Mesenchymal stem cell (in vitro differentiated cells and primary cell): ENCODE results near the gene NME7.

Experiments used
- DNase-seq: peaks from one replicate; pipeline ENCODE4 v3.0.0-alpha.2; 2013
- H2AFZ ChIP-seq: one replicate; pipeline ENCODE4 v1.6.1; 2013; ENCODE audit warnings: low read depth, mild to moderate bottlenecking, control low read depth, inconsistent platforms, low read length, moderate library complexity
- H2AK5ac ChIP-seq: 2 replicates; pipeline ENCODE4 v1.6.1; 2013; ENCODE audit warnings: low read length, moderate library complexity, mild to moderate bottlenecking, inconsistent platforms; ENCODE audit not compliant: severe bottlenecking
- H2BK120ac ChIP-seq: one replicate; pipeline ENCODE4 v1.6.1; 2013; ENCODE audit warnings: low read depth, mild to moderate bottlenecking, inconsistent platforms, low read length, moderate library complexity
- H2BK12ac ChIP-seq, 2 experiments: one replicate each; pipeline ENCODE4 v1.6.1; 2013; ENCODE audit warnings: inconsistent platforms in 2 of 2, low read length in 2 of 2, mild to moderate bottlenecking in 2 of 2, moderate library complexity in 2 of 2, control low read depth in 1 of 2
- H2BK15ac ChIP-seq: one replicate; pipeline ENCODE4 v1.6.1; 2013; ENCODE audit warnings: mild to moderate bottlenecking, low read depth, inconsistent platforms; ENCODE audit not compliant: poor library complexity, severe bottlenecking
- H2BK5ac ChIP-seq: 2 replicates; pipeline ENCODE4 v1.6.1; 2013; ENCODE audit warnings: low read depth, mild to moderate bottlenecking, low read length, control low read depth, inconsistent platforms; ENCODE audit not compliant: poor library complexity, severe bottlenecking
- H3K14ac ChIP-seq, 2 experiments: one replicate each; pipeline ENCODE4 v1.6.1; 2013; ENCODE audit warnings: inconsistent platforms in 2 of 2, low read length in 2 of 2, control low read depth in 1 of 2, mild to moderate bottlenecking in 1 of 2, moderate library complexity in 1 of 2
- H3K18ac ChIP-seq, 2 experiments: one replicate each; pipeline ENCODE4 v1.6.1; 2013; ENCODE audit warnings: inconsistent platforms in 2 of 2, low read length in 2 of 2, control low read depth in 1 of 2, low read depth in 1 of 2, mild to moderate bottlenecking in 1 of 2
- H3K23ac ChIP-seq, 2 experiments: one replicate each; pipeline ENCODE4 v1.6.1; 2013; ENCODE audit warnings: inconsistent platforms in 2 of 2, low read length in 2 of 2, mild to moderate bottlenecking in 2 of 2, moderate library complexity in 2 of 2, control low read depth in 1 of 2
- H3K27ac ChIP-seq: 2 replicates; pipeline ENCODE4 v1.5.1; 2013; ENCODE audit warnings: mild to moderate bottlenecking, moderate library complexity, low read length, control low read depth, inconsistent platforms; ENCODE audit not compliant: poor library complexity, severe bottlenecking
- H3K27me3 ChIP-seq, 2 experiments: 2 replicates each; pipeline versions ENCODE4 v1.6.1 to v1.7.0; 2013; ENCODE audit warnings: low read length in 2 of 2, mild to moderate bottlenecking in 2 of 2, moderate library complexity in 2 of 2, control low read depth in 1 of 2, inconsistent platforms in 1 of 2; ENCODE audit not compliant: control insufficient read depth in 1 of 2, insufficient read depth in 1 of 2
- H3K36me3 ChIP-seq, 2 experiments: 2 replicates each; pipeline versions ENCODE4 v1.6.1 to v1.7.0; 2013; ENCODE audit warnings: low read length in 2 of 2, control low read depth in 1 of 2, inconsistent platforms in 1 of 2, low read depth in 1 of 2, mild to moderate bottlenecking in 1 of 2; ENCODE audit not compliant: insufficient read depth in 2 of 2, control insufficient read depth in 1 of 2
- H3K4ac ChIP-seq, 2 experiments: one replicate each; pipeline ENCODE4 v1.6.1; 2013; ENCODE audit warnings: inconsistent platforms in 2 of 2, low read length in 2 of 2, mild to moderate bottlenecking in 2 of 2, moderate library complexity in 2 of 2, control low read depth in 1 of 2, low read depth in 1 of 2
- H3K4me1 ChIP-seq: 2 replicates; pipeline ENCODE4 v1.6.1; 2013; ENCODE audit warnings: low read depth, low read length, control low read depth; ENCODE audit not compliant: control insufficient read depth, insufficient read depth
- H3K4me2 ChIP-seq: 2 replicates; pipeline ENCODE4 v1.6.1; 2013; ENCODE audit warnings: low read length, mild to moderate bottlenecking, inconsistent platforms; ENCODE audit not compliant: poor library complexity, severe bottlenecking
- H3K4me3 ChIP-seq, 2 experiments: 2 replicates each; pipeline versions ENCODE4 v1.5.1 to v1.7.0; 2013; ENCODE audit warnings: low read length in 2 of 2, mild to moderate bottlenecking in 2 of 2, control low read depth in 1 of 2, low read depth in 1 of 2; ENCODE audit not compliant: insufficient read depth in 1 of 2
- H3K79me1 ChIP-seq: replicated peaks from 2 replicates; pipeline ENCODE4 v1.6.1; 2013; ENCODE audit warnings: mild to moderate bottlenecking, control low read depth, low read length, inconsistent platforms; ENCODE audit not compliant: poor library complexity, severe bottlenecking
- H3K9ac ChIP-seq: 2 replicates; pipeline ENCODE4 v1.7.0; 2013; ENCODE audit warnings: mild to moderate bottlenecking, low read length, moderate library complexity
- H3K9me3 ChIP-seq: 2 replicates; pipeline ENCODE4 v1.7.0; 2013; ENCODE audit warnings: mild to moderate bottlenecking, low read length; ENCODE audit not compliant: control insufficient read depth
- H4K8ac ChIP-seq: one replicate; pipeline ENCODE4 v1.6.1; 2013; ENCODE audit warnings: inconsistent platforms, mild to moderate bottlenecking, low read length, moderate library complexity
- H4K91ac ChIP-seq: one replicate; pipeline ENCODE4 v1.6.1; 2013; ENCODE audit warnings: mild to moderate bottlenecking, low read length, inconsistent platforms
- WGBS: methylation state at CpG from one replicate; pipeline ENCODE4 v1.1.7; 2013; ENCODE audit warnings: mixed read lengths; 5-methylcytosine and 5-hydroxymethylcytosine counted together

The NME7 gene

DNA sequence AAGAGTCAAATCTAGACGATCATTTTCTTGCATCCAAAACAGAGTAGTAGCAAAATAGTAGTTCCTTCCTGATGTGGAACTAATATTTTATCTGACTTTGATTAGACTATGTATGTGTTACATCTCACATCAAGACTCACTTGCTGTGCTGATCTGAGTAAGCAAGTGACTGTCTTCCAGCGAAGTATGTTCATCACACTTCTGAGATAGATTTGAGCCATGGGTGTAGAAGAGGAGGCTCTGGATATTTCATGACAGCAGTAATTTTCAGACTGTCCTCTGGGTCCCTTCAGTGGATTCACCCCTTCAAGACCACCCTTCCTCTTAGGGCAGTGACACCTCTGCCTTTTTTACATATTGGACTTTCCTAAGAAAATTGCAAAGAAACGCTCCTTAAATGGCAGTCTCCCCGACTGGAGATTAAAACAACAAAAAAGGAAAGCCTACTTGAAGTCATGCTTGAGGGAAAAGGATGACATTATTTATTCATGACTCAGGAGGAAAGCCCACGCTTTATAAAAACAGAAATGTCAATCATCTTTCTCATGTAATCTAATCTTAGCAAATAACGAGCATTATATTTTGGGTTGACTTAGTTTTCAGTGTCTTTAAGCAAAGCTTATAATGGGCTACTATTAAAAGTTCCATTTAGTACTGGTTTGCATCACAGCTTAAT, 238.3 kb downstream of the NME7 start:
- Histone ChIP-seq H3K4me2 (no peak overlapping the region), H3K79me1 (peaks cover 9% of the 10 kb centered on the region), H3K9ac (no peak overlapping the region), H3K36me3 (peaks cover 0 to 12% of the 10 kb centered on the region in 2 experiments), H2BK5ac (no peak overlapping the region), H3K4me1 (peaks cover 4% of the 10 kb centered on the region), H3K9me3 (no peaks in the 10 kb centered on the region), H4K8ac (no peak overlapping the region), H3K4ac (no peak overlapping the region), H2BK15ac (no peak overlapping the region), H4K91ac (no peak overlapping the region), H3K27ac (peak overlapping the region; percentile 67), H3K4me3 (no peak overlapping the region), H2AK5ac (no peak overlapping the region), H3K18ac (no peak overlapping the region), H2AFZ (no peak overlapping the region), H2BK120ac (no peak overlapping the region), H2BK12ac (no peak overlapping the region), H3K23ac (no peak overlapping the region), H3K14ac (no peak overlapping the region), H3K27me3 (no peaks in the 10 kb centered on the region)
- no peak for DNase-seq
- 90% methylated on average over 2 of the region's 6 CpGs for WGBS

DNA sequence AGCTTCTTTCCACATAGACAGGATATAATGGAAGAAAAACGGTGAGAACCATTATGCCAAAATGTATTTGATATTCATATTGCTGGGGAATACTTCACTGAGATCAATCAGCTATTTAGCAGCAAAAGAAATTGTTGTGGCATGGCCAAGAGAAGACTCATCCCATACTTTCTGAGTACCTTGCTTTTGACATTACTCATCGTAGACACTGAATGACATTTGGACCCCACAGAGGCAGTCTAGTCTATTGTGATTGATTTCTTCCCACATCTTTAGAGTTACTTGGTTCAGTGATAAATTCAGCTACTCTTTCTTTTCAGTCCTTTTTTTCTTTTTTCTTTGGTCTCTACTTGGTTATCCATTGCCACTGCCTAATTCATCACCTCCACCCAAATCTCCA, 239.0 kb downstream of the NME7 start:
- no peak overlapping the region for H3K23ac ChIP-seq
- H3K4me2 ChIP-seq: no peak overlapping the region
- no peak overlapping the region for H4K91ac ChIP-seq
- DNase-seq: no peak
- H3K4ac ChIP-seq: no peak overlapping the region
- no peak overlapping the region for H2BK120ac ChIP-seq
- no peak overlapping the region for H2AK5ac ChIP-seq
- WGBS: 96% methylated on average over 2 of the region's 2 CpGs
- no peak overlapping the region for H3K14ac ChIP-seq
- no peak overlapping the region for H2BK5ac ChIP-seq
- no peak overlapping the region for H3K4me3 ChIP-seq
- no peak overlapping the region for H2AFZ ChIP-seq
- H2BK12ac ChIP-seq: no peak overlapping the region
- H3K4me1 ChIP-seq: peaks cover 4% of the 10 kb centered on the region
- no peaks in the 10 kb centered on the region for H3K9me3 ChIP-seq
- peaks cover 0 to 12% of the 10 kb centered on the region in 2 experiments for H3K36me3 ChIP-seq
- no peak overlapping the region for H3K18ac ChIP-seq
- H3K79me1 ChIP-seq: peaks cover 9% of the 10 kb centered on the region
- H3K27me3 ChIP-seq: no peaks in the 10 kb centered on the region
- no peak overlapping the region for H3K9ac ChIP-seq
- H3K27ac ChIP-seq: peak overlapping the region; percentile 39
- H2BK15ac ChIP-seq: no peak overlapping the region
- H4K8ac ChIP-seq: no peak overlapping the region

DNA sequence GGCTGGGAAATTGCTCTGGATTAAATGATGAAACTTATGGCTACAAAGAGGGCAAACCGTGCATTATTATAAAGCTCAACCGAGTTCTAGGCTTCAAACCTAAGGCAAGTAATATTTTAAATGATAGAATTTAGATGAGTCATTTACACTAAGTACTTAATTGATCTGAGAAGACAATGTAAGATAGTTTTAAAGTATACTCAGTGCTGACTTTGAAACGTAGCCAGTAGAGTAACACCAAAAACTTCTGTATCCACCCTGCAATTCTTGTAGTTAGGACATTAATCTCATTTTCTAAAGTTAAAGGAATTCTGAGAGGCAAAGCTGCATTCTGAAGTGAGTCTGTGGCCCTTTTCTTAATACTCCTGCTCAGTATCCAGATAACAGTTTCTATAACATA, 240.3 kb downstream of the NME7 start:
- no peak overlapping the region for H2AK5ac ChIP-seq
- no peak overlapping the region for H4K91ac ChIP-seq
- H3K4me3 ChIP-seq: no peak overlapping the region
- H4K8ac ChIP-seq: no peak overlapping the region
- no peak overlapping the region for H2AFZ ChIP-seq
- no peak overlapping the region for H3K27ac ChIP-seq
- H2BK120ac ChIP-seq: no peak overlapping the region
- no peak overlapping the region for H3K4me2 ChIP-seq
- no peaks in the 10 kb centered on the region for H3K9me3 ChIP-seq
- H3K4me1 ChIP-seq: peaks cover 2% of the 10 kb centered on the region
- H3K18ac ChIP-seq: no peak overlapping the region
- no peak overlapping the region for H2BK12ac ChIP-seq
- peaks cover 0 to 12% of the 10 kb centered on the region in 2 experiments for H3K36me3 ChIP-seq
- H3K14ac ChIP-seq: no peak overlapping the region
- H3K23ac ChIP-seq: no peak overlapping the region
- H3K27me3 ChIP-seq: no peaks in the 10 kb centered on the region
- WGBS: 100% methylated on average over 1 of the region's 3 CpGs
- no peak overlapping the region for H2BK5ac ChIP-seq
- no peak for DNase-seq
- H3K9ac ChIP-seq: no peak overlapping the region
- H2BK15ac ChIP-seq: no peak overlapping the region
- no peak overlapping the region for H3K4ac ChIP-seq
- H3K79me1 ChIP-seq: peaks cover 13% of the 10 kb centered on the region

DNA sequence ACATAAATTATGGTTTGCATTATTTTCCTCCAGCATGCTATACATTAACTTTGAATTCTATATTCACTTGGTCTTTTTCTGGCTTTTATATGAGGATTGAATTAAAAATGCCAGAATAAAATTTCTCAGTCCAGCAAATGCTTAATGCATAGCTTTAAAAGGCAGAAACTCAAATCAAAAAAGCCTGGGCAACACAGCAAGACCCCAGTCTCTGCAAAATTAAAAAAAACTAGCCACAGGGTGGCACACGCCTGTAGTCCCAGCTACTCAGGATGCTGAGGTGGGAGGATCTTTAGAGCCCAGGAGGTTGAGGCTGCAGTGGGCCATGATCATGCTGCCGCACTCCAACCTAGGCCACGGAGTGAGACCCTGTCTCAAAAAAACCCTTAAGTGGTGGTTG, 241.3 kb downstream of the NME7 start:
- no peak overlapping the region for H4K8ac ChIP-seq
- no peak overlapping the region for H2BK15ac ChIP-seq
- H3K9me3 ChIP-seq: no peaks in the 10 kb centered on the region
- H3K18ac ChIP-seq: no peak overlapping the region
- H3K36me3 ChIP-seq: peaks cover 0 to 17% of the 10 kb centered on the region in 2 experiments
- no peak overlapping the region for H3K4ac ChIP-seq
- H2AFZ ChIP-seq: no peak overlapping the region
- H2BK12ac ChIP-seq: no peak overlapping the region
- no peak overlapping the region for H3K27ac ChIP-seq
- H2BK120ac ChIP-seq: no peak overlapping the region
- H3K9ac ChIP-seq: no peak overlapping the region
- DNase-seq: no peak
- H3K27me3 ChIP-seq: no peaks in the 10 kb centered on the region
- no peak overlapping the region for H4K91ac ChIP-seq
- H3K79me1 ChIP-seq: peaks cover 19% of the 10 kb centered on the region
- peaks cover 2% of the 10 kb centered on the region for H3K4me1 ChIP-seq
- no peak overlapping the region for H3K23ac ChIP-seq
- no peak overlapping the region for H3K4me3 ChIP-seq
- no peak overlapping the region for H3K4me2 ChIP-seq
- H2BK5ac ChIP-seq: no peak overlapping the region
- H3K14ac ChIP-seq: no peak overlapping the region
- H2AK5ac ChIP-seq: no peak overlapping the region
- 100% methylated on average over 3 of the region's 3 CpGs for WGBS
